ENCODE data around the gene C16orf54. TPM values are rescaled to one million over a fixed set of nuclear protein-coding genes. Genes with fewer than 3 reads are reported as not detected.

C16orf54 gene
- total and polyA plus RNA-seq, 2 donors (not counting 3 experiments of a cell fraction or from before 2014, with no cell fraction given) = not detected

GRCh38 chr16:29743827-29744531 lies 1.8 kb downstream of the C16orf54 start:
- Histone ChIP-seq H3K9me3 (replicated peaks; ENCODE audit: control insufficient read depth, insufficient read depth, low read length) (no peaks in the 10 kb centered on the region), H3K27ac (ENCODE audit: insufficient read depth, low read depth, low read length) (no peak overlapping the region), H4K20me1 (replicated peaks; ENCODE audit: control insufficient read depth, extremely low read depth, insufficient read depth, low read length) (no peaks in the 10 kb centered on the region), H3K36me3 (ENCODE audit: control insufficient read depth in 2 of 2, extremely low read depth in 1 of 2, insufficient read depth in 2 of 2, low read length in 2 of 2) (no peaks in the 10 kb centered on the region), H3K9me1 (replicated peaks; ENCODE audit: control insufficient read depth, extremely low read depth, insufficient read depth, low read length) (no peaks in the 10 kb centered on the region), H3K27me3 (ENCODE audit: control insufficient read depth in 2 of 2, insufficient read depth in 2 of 2, low read length in 2 of 2) (peaks cover 0 to 3% of the 10 kb centered on the region in 2 experiments), H2AFZ (ENCODE audit: low read depth, low read length) (no peak overlapping the region), H3K79me2 (ENCODE audit: control insufficient read depth, insufficient read depth, low read length) (no peaks in the 10 kb centered on the region), H3K4me2 (ENCODE audit: insufficient read depth, low read length) (no peak overlapping the region), H3K9ac (replicated peaks; ENCODE audit: extremely low read depth, insufficient read depth, low read length) (no peak overlapping the region), H3K4me3 (replicated peaks in 1 of 3; ENCODE audit: insufficient read depth in 1 of 3, low read depth in 1 of 3, low read length in 3 of 3) (no peak overlapping the region), H3K4me1 (ENCODE audit: control insufficient read depth, extremely low read depth, insufficient read depth, low read length) (no peaks in the 10 kb centered on the region)
- FAIRE-seq (no peak), DNase-seq (ENCODE audit: low read depth, low spot score) (no peak)
- intact Hi-C loops (cut with micrococcal nuclease) (no loop called here), dilution Hi-C loops (cut with MboI; ENCODE audit: extremely low pct_ligation_motif_present, low sequenced_read_pairs) (no loop called here)
- POLR2A ChIA-PET = no interaction called here
- CTCF ChIA-PET = interaction anchor here (1.3 kb wide), 1 partner anchor 104 kb away, joined by 3 read pairs; no protein-coding TSS in a partner anchor
- TF ChIP-seq CTCF (IDR thresholded peaks at IDR 0.05; ENCODE audit: extremely low read depth in 1 of 2, insufficient read depth in 1 of 2, low read depth in 1 of 2, low read length in 2 of 2) (no peak), POLR2A (IDR thresholded peaks at IDR 0.05; ENCODE audit: low read depth, low read length) (no peak), EZH2 (IDR thresholded peaks at IDR 0.05; ENCODE audit: borderline replicate concordance, low read depth, low read length, severe bottlenecking) (no peak)
- no TSS peak for BruUV-seq (replicated peaks)

- DNase-seq (ENCODE audit: low read depth, low spot score) = no peak
- ChIA-PET POLR2A (no interaction called here), CTCF (interaction anchor here (1.3 kb wide), 1 partner anchor 105 kb away, joined by 3 read pairs; no protein-coding TSS in a partner anchor)
- Histone ChIP-seq H3K4me1 (ENCODE audit: control insufficient read depth, extremely low read depth, insufficient read depth, low read length) (no peaks in the 10 kb centered on the region), H2AFZ (ENCODE audit: low read depth, low read length) (no peak overlapping the region), H3K9me1 (replicated peaks; ENCODE audit: control insufficient read depth, extremely low read depth, insufficient read depth, low read length) (no peaks in the 10 kb centered on the region), H3K27me3 (ENCODE audit: control insufficient read depth in 2 of 2, insufficient read depth in 2 of 2, low read length in 2 of 2) (peaks cover 0 to 3% of the 10 kb centered on the region in 2 experiments), H3K9me3 (replicated peaks; ENCODE audit: control insufficient read depth, insufficient read depth, low read length) (no peaks in the 10 kb centered on the region), H3K27ac (ENCODE audit: insufficient read depth, low read depth, low read length) (no peak overlapping the region), H3K4me2 (ENCODE audit: insufficient read depth, low read length) (no peak overlapping the region), H3K4me3 (replicated peaks in 1 of 3; ENCODE audit: insufficient read depth in 1 of 3, low read depth in 1 of 3, low read length in 3 of 3) (no peak overlapping the region), H3K9ac (replicated peaks; ENCODE audit: extremely low read depth, insufficient read depth, low read length) (no peak overlapping the region), H3K79me2 (ENCODE audit: control insufficient read depth, insufficient read depth, low read length) (no peaks in the 10 kb centered on the region), H4K20me1 (replicated peaks; ENCODE audit: control insufficient read depth, extremely low read depth, insufficient read depth, low read length) (no peaks in the 10 kb centered on the region), H3K36me3 (ENCODE audit: control insufficient read depth in 2 of 2, extremely low read depth in 1 of 2, insufficient read depth in 2 of 2, low read length in 2 of 2) (no peaks in the 10 kb centered on the region)
- intact Hi-C loops (cut with micrococcal nuclease) (no loop called here), dilution Hi-C loops (cut with MboI; ENCODE audit: extremely low pct_ligation_motif_present, low sequenced_read_pairs) (no loop called here)
- TF ChIP-seq MYC (IDR thresholded peaks at IDR 0.05; ENCODE audit: low read depth, low read length) = no peak
- TF ChIP-seq POLR2A (IDR thresholded peaks at IDR 0.05; ENCODE audit: low read depth, low read length) = no peak
- no peak for TF ChIP-seq POLR2AphosphoS5 (IDR thresholded peaks at IDR 0.05; ENCODE audit: insufficient read depth, low read depth, low read length)
- no peak for TF ChIP-seq EZH2 (IDR thresholded peaks at IDR 0.05; ENCODE audit: borderline replicate concordance, low read depth, low read length, severe bottlenecking)
- no peak for TF ChIP-seq MAX (IDR thresholded peaks at IDR 0.05; ENCODE audit: insufficient read depth, insufficient read length)
- TF ChIP-seq CTCF (IDR thresholded peaks at IDR 0.05; ENCODE audit: extremely low read depth in 1 of 2, insufficient read depth in 1 of 2, low read depth in 1 of 2, low read length in 2 of 2) = no peak
- no peak for TF ChIP-seq GATA2 (IDR thresholded peaks at IDR 0.05; ENCODE audit: insufficient read depth, insufficient read length, low read depth, low read length)
- no peak for TF ChIP-seq JUN (IDR thresholded peaks at IDR 0.05; ENCODE audit: borderline replicate concordance, insufficient read depth, insufficient read length, low read depth)
- no peak for TF ChIP-seq FOS (IDR thresholded peaks at IDR 0.05; ENCODE audit: borderline replicate concordance, insufficient read depth, low read length)
- no TSS peak for BruUV-seq (replicated peaks)
- no peak for FAIRE-seq
Observed at GRCh38 chr16:29743475-29743826, 2.3 kb downstream of the C16orf54 start.
